Endothelial cell of umbilical vein (primary cell): ENCODE measurements around the gene MARS1.

Source experiments
- EZH2 ChIP-seq: IDR thresholded peaks from 2 replicates; pipeline ENCODE4 v1.6.1; 2012; ENCODE audit warnings: borderline replicate concordance, low read depth, mild to moderate bottlenecking, moderate library complexity, low read length, inconsistent platforms; ENCODE audit not compliant: severe bottlenecking
- FOS ChIP-seq: IDR thresholded peaks from 2 replicates; pipeline ENCODE4 v1.6.1; 2011; ENCODE audit warnings: mild to moderate bottlenecking, low read length, moderate library complexity, borderline replicate concordance; ENCODE audit not compliant: insufficient read depth
- GATA2 ChIP-seq: IDR thresholded peaks from 2 replicates; pipeline ENCODE4 v1.7.0; 2011; ENCODE audit warnings: low read depth, mild to moderate bottlenecking, moderate library complexity, mixed read lengths, low read length; ENCODE audit not compliant: insufficient read length, insufficient read depth
- JUN ChIP-seq: IDR thresholded peaks from 2 replicates; pipeline ENCODE4 v1.6.1; 2011; ENCODE audit warnings: borderline replicate concordance, low read depth; ENCODE audit not compliant: insufficient read length, insufficient read depth
- MAX ChIP-seq: IDR thresholded peaks from 2 replicates; pipeline ENCODE4 v1.6.1; 2011; ENCODE audit not compliant: insufficient read depth, insufficient read length
- MYC ChIP-seq: IDR thresholded peaks from one replicate; pipeline ENCODE4 v1.6.1; 2011; ENCODE audit warnings: mild to moderate bottlenecking, low read depth, low read length
- POLR2A ChIP-seq: IDR thresholded peaks from 2 replicates; pipeline ENCODE4 v1.6.1; 2012; ENCODE audit warnings: low read depth, mild to moderate bottlenecking, control low read depth, low read length
- POLR2AphosphoS5 ChIP-seq: IDR thresholded peaks from 2 replicates; pipeline ENCODE4 v1.6.1; 2012; ENCODE audit warnings: low read depth, mild to moderate bottlenecking, control low read depth, low read length, moderate library complexity; ENCODE audit not compliant: insufficient read depth
- TF ChIP-seq, protein P1 (sequence below), 2 donors: IDR thresholded peaks; 1 replicate in 1 of 2; 2 replicates in 1 of 2; pipeline ENCODE4 v1.5.1; 2011; ENCODE audit warnings: low read length in 2 of 2, mild to moderate bottlenecking in 2 of 2, moderate library complexity in 2 of 2, control low read depth in 1 of 2, inconsistent platforms in 1 of 2, low read depth in 1 of 2; ENCODE audit not compliant: insufficient read depth in 1 of 2; ENCODE audit errors: extremely low read depth in 1 of 2

DNA sequence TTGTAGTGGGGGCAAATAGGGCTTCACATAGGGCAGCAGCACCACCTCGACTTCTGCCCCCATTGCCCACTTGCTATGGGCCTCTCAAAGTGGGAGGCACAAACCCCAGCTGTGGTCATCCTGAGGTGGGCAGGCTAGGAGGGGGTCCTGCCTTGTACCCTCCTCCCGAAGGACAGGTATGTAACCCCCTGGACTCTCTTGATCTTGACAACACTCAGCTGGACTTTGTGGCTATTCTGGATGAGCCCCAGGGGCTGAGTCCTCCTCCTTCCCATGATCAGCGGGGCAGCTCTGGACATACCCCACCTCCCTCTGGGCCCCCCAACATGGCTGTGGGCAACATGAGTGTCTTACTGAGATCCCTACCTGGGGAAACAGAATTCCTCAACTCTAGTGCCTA, 16.2 kb upstream of the MARS1 start:
- TF ChIP-seq, protein P1, sequence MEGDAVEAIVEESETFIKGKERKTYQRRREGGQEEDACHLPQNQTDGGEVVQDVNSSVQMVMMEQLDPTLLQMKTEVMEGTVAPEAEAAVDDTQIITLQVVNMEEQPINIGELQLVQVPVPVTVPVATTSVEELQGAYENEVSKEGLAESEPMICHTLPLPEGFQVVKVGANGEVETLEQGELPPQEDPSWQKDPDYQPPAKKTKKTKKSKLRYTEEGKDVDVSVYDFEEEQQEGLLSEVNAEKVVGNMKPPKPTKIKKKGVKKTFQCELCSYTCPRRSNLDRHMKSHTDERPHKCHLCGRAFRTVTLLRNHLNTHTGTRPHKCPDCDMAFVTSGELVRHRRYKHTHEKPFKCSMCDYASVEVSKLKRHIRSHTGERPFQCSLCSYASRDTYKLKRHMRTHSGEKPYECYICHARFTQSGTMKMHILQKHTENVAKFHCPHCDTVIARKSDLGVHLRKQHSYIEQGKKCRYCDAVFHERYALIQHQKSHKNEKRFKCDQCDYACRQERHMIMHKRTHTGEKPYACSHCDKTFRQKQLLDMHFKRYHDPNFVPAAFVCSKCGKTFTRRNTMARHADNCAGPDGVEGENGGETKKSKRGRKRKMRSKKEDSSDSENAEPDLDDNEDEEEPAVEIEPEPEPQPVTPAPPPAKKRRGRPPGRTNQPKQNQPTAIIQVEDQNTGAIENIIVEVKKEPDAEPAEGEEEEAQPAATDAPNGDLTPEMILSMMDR (IDR thresholded peaks at IDR 0.05; ENCODE audit: extremely low read depth in 1 of 2, insufficient read depth in 1 of 2, low read depth in 1 of 2, low read length in 2 of 2) = no peak
- TF ChIP-seq POLR2AphosphoS5 (no peak), MAX (no peak), EZH2 (no peak), POLR2A (no peak), FOS (no peak), MYC (no peak), JUN (no peak), GATA2 (no peak)
